ENCODE data around the gene SEMA6A. TPM values are rescaled to one million over a fixed set of nuclear protein-coding genes. Genes with fewer than 3 reads are reported as not detected.

SEMA6A gene
- polyA plus RNA-seq, 1 donor (not counting 4 experiments of a cell fraction or from before 2014, with no cell fraction given), result 0.68 TPM

- peak overlapping the region; percentile 59 for H3K4me2 ChIP-seq (ENCODE audit: control insufficient read depth, extremely low read depth, insufficient read depth, low read depth, low read length)
These were observed 9.2 kb upstream of the SEMA6A start for GRCh38 chr5:116583862-116584222.

DNA sequence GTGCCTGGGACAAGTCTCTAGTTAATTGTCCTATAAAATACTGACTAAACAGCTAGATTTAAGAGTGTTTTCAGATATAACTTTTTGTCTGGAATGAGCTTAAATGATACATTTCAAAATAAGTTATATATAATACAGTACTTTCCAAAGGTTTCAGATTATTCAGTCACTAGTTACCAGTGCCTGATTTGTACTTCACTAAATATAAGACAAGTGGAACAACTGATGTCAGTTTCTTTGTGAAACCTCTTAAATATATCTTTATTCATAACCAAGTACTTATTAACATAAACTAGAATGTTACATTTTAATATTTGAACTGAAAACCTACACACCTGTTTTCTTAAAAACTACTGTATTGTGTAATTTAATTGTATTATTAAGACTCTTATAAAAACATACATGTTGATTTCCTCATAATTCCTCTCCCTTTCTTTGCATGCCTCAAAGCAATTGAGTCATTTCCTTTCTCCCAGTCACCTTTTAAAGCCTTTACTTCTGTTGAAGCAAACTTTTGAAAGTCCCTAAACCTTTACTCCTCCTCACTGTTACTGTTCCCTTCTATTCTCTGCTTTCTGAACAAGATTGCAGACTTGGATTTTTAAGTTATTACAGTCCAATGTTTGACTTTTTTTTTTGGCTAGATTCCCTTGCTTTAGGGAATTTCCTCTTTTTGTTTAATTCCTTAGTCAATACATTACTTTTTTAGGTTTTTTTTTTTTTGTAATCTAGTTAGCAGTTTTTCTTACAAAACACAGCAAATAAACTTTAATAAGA, 8.7 kb upstream of the SEMA6A start:
- dilution Hi-C loops (cut with MboI; ENCODE audit: extremely low pct_ligation_motif_present, low sequenced_read_pairs), result no loop called here
- no peaks in the 10 kb centered on the region for H3K27me3 ChIP-seq (ENCODE audit: control insufficient read depth, extremely low read depth, insufficient read depth, low read length)
- H3K79me2 ChIP-seq (ENCODE audit: control insufficient read depth, insufficient read depth, low read length), result no peaks in the 10 kb centered on the region
- no peaks in the 10 kb centered on the region for H3K36me3 ChIP-seq (ENCODE audit: control insufficient read depth in 2 of 2, extremely low read depth in 1 of 2, insufficient read depth in 2 of 2, low read length in 2 of 2)
- H3K4me3 ChIP-seq (ENCODE audit: control insufficient read depth in 2 of 3, extremely low read depth in 1 of 3, insufficient read depth in 2 of 3, low read depth in 1 of 3, low read length in 3 of 3), result no peak overlapping the region
- no peaks in the 10 kb centered on the region for H3K9me1 ChIP-seq (ENCODE audit: control insufficient read depth, extremely low read depth, insufficient read depth, low read length)
- peak overlapping the region; percentile 45 for H3K27ac ChIP-seq (ENCODE audit: control insufficient read depth, insufficient read depth, low read length)
- H3K9ac ChIP-seq (ENCODE audit: control insufficient read depth, extremely low read depth, insufficient read depth, low read length), result no peak overlapping the region
- H4K20me1 ChIP-seq (ENCODE audit: control insufficient read depth, extremely low read depth, insufficient read depth, low read length), result no peaks in the 10 kb centered on the region
- peak overlapping the region; percentile 59 for H3K4me2 ChIP-seq (ENCODE audit: control insufficient read depth, extremely low read depth, insufficient read depth, low read depth, low read length)
- TF ChIP-seq EZH2 (IDR thresholded peaks at IDR 0.05; ENCODE audit: low read length), result no peak
- TF ChIP-seq CTCF (optimal IDR thresholded peaks at IDR 0.05 in 1 of 3, IDR thresholded peaks at IDR 0.05 in 1 of 3, conservative IDR thresholded peaks at IDR 0.05 in 1 of 3; ENCODE audit: extremely low read depth in 1 of 3, insufficient read depth in 2 of 3, low read length in 3 of 3), result no peak
- no peak overlapping the region for H2AFZ ChIP-seq (ENCODE audit: control insufficient read depth, low read length)
- no peaks in the 10 kb centered on the region for H3K9me3 ChIP-seq (ENCODE audit: control insufficient read depth, low read depth, low read length)
- FAIRE-seq (peak; percentile 41), DNase-seq (ENCODE audit: low read depth, low spot score) (peak; percentile 19)
- peaks cover 14% of the 10 kb centered on the region for H3K4me1 ChIP-seq (ENCODE audit: control insufficient read depth, extremely low read depth, insufficient read depth, low read length)

More at GRCh38 chr5:116583862-116584222, 9.2 kb upstream of the SEMA6A start:
- TF ChIP-seq CTCF (optimal IDR thresholded peaks at IDR 0.05 in 1 of 3, IDR thresholded peaks at IDR 0.05 in 1 of 3, conservative IDR thresholded peaks at IDR 0.05 in 1 of 3; ENCODE audit: extremely low read depth in 1 of 3, insufficient read depth in 2 of 3, low read length in 3 of 3), result no peak
- TF ChIP-seq EZH2 (IDR thresholded peaks at IDR 0.05; ENCODE audit: low read length), result no peak
- H3K9ac ChIP-seq (ENCODE audit: control insufficient read depth, extremely low read depth, insufficient read depth, low read length), result no peak overlapping the region
- H2AFZ ChIP-seq (ENCODE audit: control insufficient read depth, low read length), result peak overlapping the region; percentile 35
- no peaks in the 10 kb centered on the region for H3K79me2 ChIP-seq (ENCODE audit: control insufficient read depth, insufficient read depth, low read length)
- no peak overlapping the region for H3K4me3 ChIP-seq (ENCODE audit: control insufficient read depth in 2 of 3, extremely low read depth in 1 of 3, insufficient read depth in 2 of 3, low read depth in 1 of 3, low read length in 3 of 3)
- H3K36me3 ChIP-seq (ENCODE audit: control insufficient read depth in 2 of 2, extremely low read depth in 1 of 2, insufficient read depth in 2 of 2, low read length in 2 of 2), result no peaks in the 10 kb centered on the region
- no peaks in the 10 kb centered on the region for H3K9me1 ChIP-seq (ENCODE audit: control insufficient read depth, extremely low read depth, insufficient read depth, low read length)
- DNase-seq (ENCODE audit: low read depth, low spot score) (no peak), FAIRE-seq (peak; percentile 82)
- H4K20me1 ChIP-seq (ENCODE audit: control insufficient read depth, extremely low read depth, insufficient read depth, low read length), result no peaks in the 10 kb centered on the region
- dilution Hi-C loops (cut with MboI; ENCODE audit: extremely low pct_ligation_motif_present, low sequenced_read_pairs), result no loop called here
- H3K4me1 ChIP-seq (ENCODE audit: control insufficient read depth, extremely low read depth, insufficient read depth, low read length), result peaks cover 14% of the 10 kb centered on the region
- H3K27me3 ChIP-seq (ENCODE audit: control insufficient read depth, extremely low read depth, insufficient read depth, low read length), result no peaks in the 10 kb centered on the region
- H3K27ac ChIP-seq (ENCODE audit: control insufficient read depth, insufficient read depth, low read length), result peak overlapping the region; percentile 45
- no peaks in the 10 kb centered on the region for H3K9me3 ChIP-seq (ENCODE audit: control insufficient read depth, low read depth, low read length)
